DOHH2 (cell line): ENCODE measurements around the gene CASP6.

ENCODE experiments used
- CTCF ChIP-seq: fragments of 200-600 bp; sonication (generic); IDR thresholded peaks from one replicate; pipeline ENCODE4 v1.5.1; 2014; ENCODE audit warnings: antibody characterized with exemption, mild to moderate bottlenecking, low read depth, low read length; ENCODE audit not compliant: poor library complexity, severe bottlenecking
- EZH2phosphoT487 ChIP-seq: fragments of 200-600 bp; sonication (generic); IDR thresholded peaks from 2 replicates; pipeline ENCODE4 v1.6.1; 2017; ENCODE audit warnings: borderline replicate concordance, mild to moderate bottlenecking, antibody characterized with exemption, low read length, moderate library complexity, mixed read lengths

GRCh38 chr4:109749388-109750082 lies 46.3 kb upstream of the CASP6 start:
- TF ChIP-seq CTCF (no peak), EZH2phosphoT487 (no peak)
